HG03521 (cell line): ENCODE measurements around the gene MCTP1.
"Not testable (repeated sequence)": the region's sequence is repeated elsewhere in the genome, so short reads cannot be mapped to it uniquely, and the experiment has no call there.

Source experiments
- ATAC-seq: cut with Tn5 transposase; IDR thresholded peaks from one replicate; pipeline ENCODE4 v1.9.1; 2021; ENCODE audit warnings: mild to moderate bottlenecking, moderate library complexity; ENCODE audit not compliant: unreplicated experiment

Gene MCTP1

GRCh38 chr5:95256446-95256845 lies 28.4 kb downstream of the MCTP1 start:
- ATAC-seq = no peak

- ATAC-seq = no peak
Measured at GRCh38 chr5:95252801-95253200, 32.1 kb downstream of the MCTP1 start.

- ATAC-seq = no peak
Measured at GRCh38 chr5:95251185-95251584, 33.7 kb downstream of the MCTP1 start.

- no peak for ATAC-seq
Measured at GRCh38 chr5:95244479-95244878, 40.4 kb downstream of the MCTP1 start.

GRCh38 chr5:95241635-95242034 lies 43.3 kb downstream of the MCTP1 start:
- ATAC-seq = peak; percentile 95

GRCh38 chr5:95241161-95241560 lies 43.7 kb downstream of the MCTP1 start:
- no peak for ATAC-seq

GRCh38 chr5:95238560-95239325 lies 46.2 kb downstream of the MCTP1 start:
- no peak for ATAC-seq

- ATAC-seq = no peak
Measured at GRCh38 chr5:95237324-95237723, 47.6 kb downstream of the MCTP1 start.

GRCh38 chr5:95235439-95235982 lies 49.4 kb downstream of the MCTP1 start:
- no peak for ATAC-seq

GRCh38 chr5:95229646-95230045 lies 55.2 kb downstream of the MCTP1 start:
- ATAC-seq = no peak

GRCh38 chr5:95224701-95225459 lies 60.0 kb downstream of the MCTP1 start:
- no peak for ATAC-seq

GRCh38 chr5:95223566-95224258 lies 61.2 kb downstream of the MCTP1 start:
- ATAC-seq = no peak

GRCh38 chr5:95222836-95223235 lies 62.1 kb downstream of the MCTP1 start:
- no peak for ATAC-seq

GRCh38 chr5:95221234-95221633 lies 63.7 kb downstream of the MCTP1 start:
- no peak for ATAC-seq

- no peak for ATAC-seq
Measured at GRCh38 chr5:95220381-95220780, 64.5 kb downstream of the MCTP1 start.

GRCh38 chr5:95219411-95219810 lies 65.5 kb downstream of the MCTP1 start:
- no peak for ATAC-seq

GRCh38 chr5:95217881-95218280 lies 67.0 kb downstream of the MCTP1 start:
- no peak for ATAC-seq

GRCh38 chr5:95217351-95217750 lies 67.5 kb downstream of the MCTP1 start:
- ATAC-seq = no peak

GRCh38 chr5:95216136-95216955 lies 68.5 kb downstream of the MCTP1 start:
- ATAC-seq = no peak

GRCh38 chr5:95207811-95208210 lies 77.1 kb downstream of the MCTP1 start:
- not testable (repeated sequence) for ATAC-seq

- ATAC-seq = no peak
Measured at GRCh38 chr5:95194856-95195255, 90.0 kb downstream of the MCTP1 start.
